ENCODE measurements around the gene BBS9. TPM values are rescaled to one million over a fixed set of nuclear protein-coding genes. Genes with fewer than 3 reads are reported as not detected.

BBS9 gene
- total RNA-seq, 1 donor: 33.3 TPM

GRCh38 chr7:33628894-33629293 is 499.5 kb downstream of the BBS9 start:
- no peaks in the 10 kb centered on the region for H3K36me3 ChIP-seq (ENCODE audit: insufficient read depth, low read length)
- no peak for DNase-seq (ENCODE audit: insufficient read length, low spot score, missing footprints)
- no peaks in the 10 kb centered on the region for H3K79me2 ChIP-seq (ENCODE audit: insufficient read depth, low read length)
- no peaks in the 10 kb centered on the region for H4K20me1 ChIP-seq (ENCODE audit: insufficient read depth, low read length)
- no peak overlapping the region for H3K4me3 ChIP-seq (ENCODE audit: insufficient read depth, low read length)
- H3K4me2 ChIP-seq (ENCODE audit: insufficient read depth, low read length): no peak overlapping the region
- no peak overlapping the region for H2AFZ ChIP-seq (ENCODE audit: low read length)
- H3K27ac ChIP-seq (ENCODE audit: low read depth, low read length): no peak overlapping the region
- H3K9me3 ChIP-seq (ENCODE audit: low read depth, low read length): no peaks in the 10 kb centered on the region
- TF ChIP-seq, protein P1, sequence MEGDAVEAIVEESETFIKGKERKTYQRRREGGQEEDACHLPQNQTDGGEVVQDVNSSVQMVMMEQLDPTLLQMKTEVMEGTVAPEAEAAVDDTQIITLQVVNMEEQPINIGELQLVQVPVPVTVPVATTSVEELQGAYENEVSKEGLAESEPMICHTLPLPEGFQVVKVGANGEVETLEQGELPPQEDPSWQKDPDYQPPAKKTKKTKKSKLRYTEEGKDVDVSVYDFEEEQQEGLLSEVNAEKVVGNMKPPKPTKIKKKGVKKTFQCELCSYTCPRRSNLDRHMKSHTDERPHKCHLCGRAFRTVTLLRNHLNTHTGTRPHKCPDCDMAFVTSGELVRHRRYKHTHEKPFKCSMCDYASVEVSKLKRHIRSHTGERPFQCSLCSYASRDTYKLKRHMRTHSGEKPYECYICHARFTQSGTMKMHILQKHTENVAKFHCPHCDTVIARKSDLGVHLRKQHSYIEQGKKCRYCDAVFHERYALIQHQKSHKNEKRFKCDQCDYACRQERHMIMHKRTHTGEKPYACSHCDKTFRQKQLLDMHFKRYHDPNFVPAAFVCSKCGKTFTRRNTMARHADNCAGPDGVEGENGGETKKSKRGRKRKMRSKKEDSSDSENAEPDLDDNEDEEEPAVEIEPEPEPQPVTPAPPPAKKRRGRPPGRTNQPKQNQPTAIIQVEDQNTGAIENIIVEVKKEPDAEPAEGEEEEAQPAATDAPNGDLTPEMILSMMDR (IDR thresholded peaks at IDR 0.05; ENCODE audit: extremely low read depth, low read depth, low read length): no peak
- no peaks in the 10 kb centered on the region for H3K27me3 ChIP-seq (ENCODE audit: insufficient read depth, low read length)
- H3K4me1 ChIP-seq (ENCODE audit: insufficient read depth, low read length): no peaks in the 10 kb centered on the region

GRCh38 chr7:33630359-33630758 is 501.0 kb downstream of the BBS9 start:
- Histone ChIP-seq H3K27me3 (ENCODE audit: insufficient read depth, low read length) (no peaks in the 10 kb centered on the region), H3K9me3 (ENCODE audit: low read depth, low read length) (no peaks in the 10 kb centered on the region), H3K79me2 (ENCODE audit: insufficient read depth, low read length) (no peaks in the 10 kb centered on the region), H3K27ac (ENCODE audit: low read depth, low read length) (no peak overlapping the region), H2AFZ (ENCODE audit: low read length) (no peak overlapping the region), H3K4me2 (ENCODE audit: insufficient read depth, low read length) (no peak overlapping the region), H3K4me1 (ENCODE audit: insufficient read depth, low read length) (no peaks in the 10 kb centered on the region), H4K20me1 (ENCODE audit: insufficient read depth, low read length) (no peaks in the 10 kb centered on the region), H3K4me3 (ENCODE audit: insufficient read depth, low read length) (no peak overlapping the region), H3K36me3 (ENCODE audit: insufficient read depth, low read length) (no peaks in the 10 kb centered on the region)
- TF ChIP-seq, protein P1 (IDR thresholded peaks at IDR 0.05; ENCODE audit: extremely low read depth, low read depth, low read length): no peak
- DNase-seq (ENCODE audit: insufficient read length, low spot score, missing footprints): no peak

GRCh38 chr7:33632322-33632721 is 503.0 kb downstream of the BBS9 start:
- H2AFZ ChIP-seq (ENCODE audit: low read length): no peak overlapping the region
- H3K27me3 ChIP-seq (ENCODE audit: insufficient read depth, low read length): no peaks in the 10 kb centered on the region
- DNase-seq (ENCODE audit: insufficient read length, low spot score, missing footprints): peak; percentile 36
- H3K36me3 ChIP-seq (ENCODE audit: insufficient read depth, low read length): no peaks in the 10 kb centered on the region
- no peaks in the 10 kb centered on the region for H3K79me2 ChIP-seq (ENCODE audit: insufficient read depth, low read length)
- TF ChIP-seq, protein P1 (IDR thresholded peaks at IDR 0.05; ENCODE audit: extremely low read depth, low read depth, low read length): no peak
- H3K4me2 ChIP-seq (ENCODE audit: insufficient read depth, low read length): no peak overlapping the region
- H3K4me3 ChIP-seq (ENCODE audit: insufficient read depth, low read length): no peak overlapping the region
- H3K9me3 ChIP-seq (ENCODE audit: low read depth, low read length): no peaks in the 10 kb centered on the region
- no peaks in the 10 kb centered on the region for H3K4me1 ChIP-seq (ENCODE audit: insufficient read depth, low read length)
- no peak overlapping the region for H3K27ac ChIP-seq (ENCODE audit: low read depth, low read length)
- no peaks in the 10 kb centered on the region for H4K20me1 ChIP-seq (ENCODE audit: insufficient read depth, low read length)

DNA sequence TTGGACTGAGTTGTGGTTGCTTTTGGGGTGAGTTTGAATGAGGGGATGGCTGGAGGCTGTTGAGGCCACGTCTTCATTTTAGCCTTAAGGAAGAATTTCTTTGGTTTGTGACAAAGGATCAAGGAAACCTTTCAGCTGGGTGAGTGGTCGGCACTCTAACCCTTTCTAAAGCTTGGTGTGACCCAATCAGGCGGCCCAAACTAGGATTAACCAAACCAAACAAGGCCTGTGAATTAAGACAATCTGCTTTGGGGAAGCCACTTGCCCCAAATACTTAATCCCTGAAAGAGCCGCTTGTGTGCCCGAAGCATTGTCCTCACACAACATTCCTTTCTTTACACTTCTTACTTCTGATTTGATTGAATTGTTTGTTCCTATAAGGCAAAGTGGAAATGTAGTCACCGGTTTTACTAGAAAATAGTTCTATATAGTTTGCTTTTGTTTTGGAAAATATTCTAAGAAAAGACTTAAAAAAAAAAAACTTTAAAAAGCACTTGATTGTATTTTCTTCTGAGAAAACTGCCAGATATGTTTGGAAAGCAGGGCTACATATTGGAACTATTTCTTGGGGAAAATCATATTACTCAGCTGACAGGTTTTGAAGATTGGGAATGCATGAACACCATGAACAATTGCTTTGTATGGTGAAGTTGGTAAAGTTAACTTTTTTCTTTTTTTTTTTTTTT is 503.6 kb downstream of the BBS9 start:
- Histone ChIP-seq H3K4me2 (ENCODE audit: insufficient read depth, low read length) (no peak overlapping the region), H3K36me3 (ENCODE audit: insufficient read depth, low read length) (no peaks in the 10 kb centered on the region), H4K20me1 (ENCODE audit: insufficient read depth, low read length) (no peaks in the 10 kb centered on the region), H2AFZ (ENCODE audit: low read length) (no peak overlapping the region), H3K4me3 (ENCODE audit: insufficient read depth, low read length) (no peak overlapping the region), H3K27me3 (ENCODE audit: insufficient read depth, low read length) (no peaks in the 10 kb centered on the region), H3K27ac (ENCODE audit: low read depth, low read length) (no peak overlapping the region), H3K79me2 (ENCODE audit: insufficient read depth, low read length) (no peaks in the 10 kb centered on the region), H3K9me3 (ENCODE audit: low read depth, low read length) (no peaks in the 10 kb centered on the region), H3K4me1 (ENCODE audit: insufficient read depth, low read length) (no peaks in the 10 kb centered on the region)
- no peak for DNase-seq (ENCODE audit: insufficient read length, low spot score, missing footprints)
- TF ChIP-seq, protein P1 (IDR thresholded peaks at IDR 0.05; ENCODE audit: extremely low read depth, low read depth, low read length): no peak
